Stomach (tissue), 9 donors: ENCODE measurements around the gene ZBTB37. TPM values are rescaled to one million over a fixed set of nuclear protein-coding genes. Genes with fewer than 3 reads are reported as not detected.

ENCODE experiments used
- DNase-seq, 2 donors: peaks; one replicate each; pipeline versions ENCODE4 v3.0.0 to v3.0.0-alpha.2; 2013 to 2019
- H3K27ac ChIP-seq, 5 donors: fragments of 200-600 bp in 4 of 5; sonication (generic) in 4 of 5; one replicate each; pipeline ENCODE4 v1.5.1; 2013 to 2019; ENCODE audit warnings: mild to moderate bottlenecking in 1 of 5, moderate library complexity in 1 of 5
- H3K27me3 ChIP-seq, 3 donors: fragments of 200-600 bp; sonication (generic); one replicate each; pipeline ENCODE4 v1.5.1; 2017 to 2019; ENCODE audit warnings: mixed run types in 1 of 3
- H3K36me3 ChIP-seq, 4 donors: fragments of 200-600 bp; sonication (generic); 1 replicate in 3 of 4; 2 replicates in 1 of 4; pipeline ENCODE4 v1.5.1; 2016 to 2019
- H3K4me1 ChIP-seq, 4 donors: fragments of 200-600 bp; sonication (generic); one replicate each; pipeline ENCODE4 v1.5.1; 2016 to 2019
- H3K4me3 ChIP-seq, 4 donors: fragments of 200-600 bp; sonication (generic) in 3 of 4; one replicate each; pipeline ENCODE4 v1.5.1; 2016 to 2019; ENCODE audit warnings: mild to moderate bottlenecking in 1 of 4
- H3K9me3 ChIP-seq, 4 donors: fragments of 200-600 bp; sonication (generic); one replicate each; pipeline ENCODE4 v1.5.1; 2016 to 2019
- EP300 ChIP-seq: sonication (generic); formaldehyde crosslinking; IDR thresholded peaks from one replicate; pipeline ENCODE4 v1.6.1; 2017; ENCODE audit warnings: antibody characterized with exemption
- POLR2A ChIP-seq, 4 donors: fragments of 450-650 bp; IDR thresholded peaks; one replicate each; pipeline ENCODE4 v1.6.1; 2016; ENCODE audit warnings: antibody characterized with exemption in 4 of 4, control low read depth in 2 of 4, mild to moderate bottlenecking in 1 of 4, moderate library complexity in 1 of 4
- POLR2AphosphoS5 ChIP-seq, 3 donors: sonication (generic); formaldehyde crosslinking; IDR thresholded peaks; one replicate each; pipeline ENCODE4 v1.6.1; 2016; ENCODE audit warnings: antibody characterized with exemption in 3 of 3
- WGBS, 5 donors: extraction: QIAGEN DNeasy Blood & Tissue Kit in 3 of 5; methylation state at CpG; one replicate each; pipeline versions ENCODE4 v1.1.5 to v1.1.7; 2013 to 2018; 5-methylcytosine and 5-hydroxymethylcytosine counted together
- intact Hi-C: fragments of 100-400 bp; cut with DNase I; formaldehyde crosslinking; loops from one replicate; pipeline ENCODE4 v1.15.1; 2023; ENCODE audit warnings: low total_unique reads
- polyA plus RNA-seq, 3 donors: library from polyadenylated mRNA; stranded (reverse); fragments of 200-250 nt; gene quantifications; one replicate each; pipeline ENCODE4 v1.2.3, GENCODE V29; 2013
- total RNA-seq, 5 donors: library from RNA; depleted of rRNA; stranded (reverse); fragments of >200 nt; gene quantifications; one replicate each; pipeline versions ENCODE4 v1.1.0 to v1.2.3, GENCODE V29; 2014 to 2016
- TF ChIP-seq, protein P1 (sequence below), 7 experiments: fragments of 450-650 bp in 4 of 7; fragments of 200-600 bp in 3 of 7; sonication (generic) in 3 of 7; IDR thresholded peaks; one replicate each; pipeline ENCODE4 v1.5.1; 2016 to 2019; ENCODE audit warnings: antibody characterized with exemption in 7 of 7, control low read depth in 2 of 7, mild to moderate bottlenecking in 1 of 7
- donor health status: healthy with polysubstance abuse.
- donor health status: Bipolar disorder and iron deficiency.
- donor health status: healthy.

The ZBTB37 gene
- total and polyA plus RNA-seq, 8 donors, result 0.29 to 62.9 (median 5.6) TPM

DNA sequence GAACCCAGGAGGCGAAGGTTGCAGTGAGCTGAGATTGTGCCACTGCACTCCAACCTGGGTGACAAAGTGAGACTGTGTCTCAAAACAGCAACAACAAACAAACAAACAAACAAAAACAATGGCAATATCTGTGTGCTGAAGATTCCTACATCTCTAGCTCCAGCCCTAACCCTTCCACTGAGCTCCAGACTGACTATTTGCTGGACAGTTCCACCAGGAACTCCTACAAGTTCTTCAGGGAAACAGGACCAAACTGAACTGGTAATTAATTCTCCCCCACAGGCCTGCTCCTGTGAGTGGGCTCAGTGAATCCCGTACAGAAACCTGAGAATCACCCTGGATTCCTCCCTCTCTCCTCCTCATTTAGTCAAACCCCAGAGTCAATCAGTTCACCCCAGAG, 47.4 kb downstream of the ZBTB37 start:
- no peak overlapping the region for H3K27ac ChIP-seq
- TF ChIP-seq POLR2AphosphoS5 (IDR thresholded peaks at IDR 0.05), result no peak
- H3K4me1 ChIP-seq, result no peaks in the 10 kb centered on the region
- WGBS, 5 donors, result 85 to 95% (median 90%) methylated on average over 2 of the region's 2 CpGs
- intact Hi-C loops, result no loop called here
- H3K9me3 ChIP-seq, result no peaks in the 10 kb centered on the region
- no peaks in the 10 kb centered on the region for H3K27me3 ChIP-seq
- H3K4me3 ChIP-seq, result no peak overlapping the region
- no peaks in the 10 kb centered on the region for H3K36me3 ChIP-seq
- no peak for DNase-seq

DNA sequence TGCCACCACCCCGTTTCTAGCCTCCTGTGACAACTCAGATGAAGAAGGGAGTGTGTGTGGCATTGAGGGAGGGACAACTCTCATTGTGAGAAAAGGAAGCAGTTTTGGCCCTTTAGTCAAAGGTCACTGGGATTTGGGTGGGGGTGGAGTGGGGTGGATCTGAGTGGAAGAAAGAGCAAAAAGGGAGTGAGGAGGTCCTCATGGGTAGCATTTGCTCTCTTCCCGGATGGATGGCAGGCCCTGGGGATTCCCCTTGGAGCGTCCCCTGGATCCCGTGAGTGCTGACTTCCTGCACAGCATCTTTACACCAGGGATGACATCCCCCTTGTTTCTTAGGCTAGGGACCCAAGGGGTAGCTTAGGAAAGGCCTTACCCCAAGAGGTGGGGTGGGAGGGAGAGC, 48.5 kb downstream of the ZBTB37 start:
- intact Hi-C loops, result no loop called here
- Histone ChIP-seq H3K4me1 (no peaks in the 10 kb centered on the region), H3K4me3 (no peak overlapping the region), H3K27me3 (no peaks in the 10 kb centered on the region), H3K9me3 (no peaks in the 10 kb centered on the region), H3K36me3 (no peaks in the 10 kb centered on the region), H3K27ac (no peak overlapping the region)
- TF ChIP-seq POLR2AphosphoS5 (IDR thresholded peaks at IDR 0.05) (no peak), EP300 (no peak), POLR2A (IDR thresholded peaks at IDR 0.05) (no peak)
- TF ChIP-seq, protein P1, sequence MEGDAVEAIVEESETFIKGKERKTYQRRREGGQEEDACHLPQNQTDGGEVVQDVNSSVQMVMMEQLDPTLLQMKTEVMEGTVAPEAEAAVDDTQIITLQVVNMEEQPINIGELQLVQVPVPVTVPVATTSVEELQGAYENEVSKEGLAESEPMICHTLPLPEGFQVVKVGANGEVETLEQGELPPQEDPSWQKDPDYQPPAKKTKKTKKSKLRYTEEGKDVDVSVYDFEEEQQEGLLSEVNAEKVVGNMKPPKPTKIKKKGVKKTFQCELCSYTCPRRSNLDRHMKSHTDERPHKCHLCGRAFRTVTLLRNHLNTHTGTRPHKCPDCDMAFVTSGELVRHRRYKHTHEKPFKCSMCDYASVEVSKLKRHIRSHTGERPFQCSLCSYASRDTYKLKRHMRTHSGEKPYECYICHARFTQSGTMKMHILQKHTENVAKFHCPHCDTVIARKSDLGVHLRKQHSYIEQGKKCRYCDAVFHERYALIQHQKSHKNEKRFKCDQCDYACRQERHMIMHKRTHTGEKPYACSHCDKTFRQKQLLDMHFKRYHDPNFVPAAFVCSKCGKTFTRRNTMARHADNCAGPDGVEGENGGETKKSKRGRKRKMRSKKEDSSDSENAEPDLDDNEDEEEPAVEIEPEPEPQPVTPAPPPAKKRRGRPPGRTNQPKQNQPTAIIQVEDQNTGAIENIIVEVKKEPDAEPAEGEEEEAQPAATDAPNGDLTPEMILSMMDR (IDR thresholded peaks at IDR 0.05), result no peak
- 83 to 88% (median 86%) methylated on average over 4 of the region's 4 CpGs for WGBS, 5 donors
- no peak for DNase-seq

DNA sequence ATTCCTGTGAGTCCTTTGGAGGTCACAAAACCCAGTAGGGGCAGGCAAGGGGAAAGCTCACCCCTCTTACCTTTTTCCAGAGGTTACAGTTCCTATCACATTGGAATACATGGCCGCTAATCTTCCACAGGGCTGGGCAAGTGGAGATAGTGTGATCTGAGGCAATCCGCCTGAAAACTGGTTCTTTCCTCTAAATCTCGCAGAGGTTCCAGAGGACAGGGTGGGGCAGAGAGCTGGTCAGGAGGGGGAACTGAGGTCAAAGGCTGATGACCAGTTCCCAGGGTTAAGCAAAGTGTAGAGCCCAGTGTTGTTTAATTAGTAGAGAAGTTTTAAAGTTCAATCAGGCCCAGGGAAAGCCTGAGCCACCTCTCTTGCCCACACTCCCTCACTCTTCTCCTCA, 49.0 kb downstream of the ZBTB37 start, which contains the start of gene SERPINC1:
TSS of gene SERPINC1 (minus strand) at position 179 of the 400 bp plus-strand sequence. CDS start at position 111, 68 bp downstream.
- H3K27ac ChIP-seq, result no peak within 1 kb of the TSS
- no peaks in the 10 kb centered on the region for H3K36me3 ChIP-seq
- no peak within 1 kb of the TSS for H3K4me3 ChIP-seq
- no peaks in the 10 kb centered on the region for H3K4me1 ChIP-seq
- no peaks in the 10 kb centered on the region for H3K9me3 ChIP-seq
- WGBS, 5 donors, result 38 to 73% (median 47%) methylated on average over 3 of the region's 3 CpGs
- intact Hi-C loops, result no loop called here
- no peak for TF ChIP-seq EP300
- no peak for TF ChIP-seq POLR2AphosphoS5 (IDR thresholded peaks at IDR 0.05)
- TF ChIP-seq, protein P1 (IDR thresholded peaks at IDR 0.05), result no peak
- no peak for TF ChIP-seq POLR2A (IDR thresholded peaks at IDR 0.05)
- H3K27me3 ChIP-seq, result no peaks in the 10 kb centered on the region
- DNase-seq, result no peak

DNA sequence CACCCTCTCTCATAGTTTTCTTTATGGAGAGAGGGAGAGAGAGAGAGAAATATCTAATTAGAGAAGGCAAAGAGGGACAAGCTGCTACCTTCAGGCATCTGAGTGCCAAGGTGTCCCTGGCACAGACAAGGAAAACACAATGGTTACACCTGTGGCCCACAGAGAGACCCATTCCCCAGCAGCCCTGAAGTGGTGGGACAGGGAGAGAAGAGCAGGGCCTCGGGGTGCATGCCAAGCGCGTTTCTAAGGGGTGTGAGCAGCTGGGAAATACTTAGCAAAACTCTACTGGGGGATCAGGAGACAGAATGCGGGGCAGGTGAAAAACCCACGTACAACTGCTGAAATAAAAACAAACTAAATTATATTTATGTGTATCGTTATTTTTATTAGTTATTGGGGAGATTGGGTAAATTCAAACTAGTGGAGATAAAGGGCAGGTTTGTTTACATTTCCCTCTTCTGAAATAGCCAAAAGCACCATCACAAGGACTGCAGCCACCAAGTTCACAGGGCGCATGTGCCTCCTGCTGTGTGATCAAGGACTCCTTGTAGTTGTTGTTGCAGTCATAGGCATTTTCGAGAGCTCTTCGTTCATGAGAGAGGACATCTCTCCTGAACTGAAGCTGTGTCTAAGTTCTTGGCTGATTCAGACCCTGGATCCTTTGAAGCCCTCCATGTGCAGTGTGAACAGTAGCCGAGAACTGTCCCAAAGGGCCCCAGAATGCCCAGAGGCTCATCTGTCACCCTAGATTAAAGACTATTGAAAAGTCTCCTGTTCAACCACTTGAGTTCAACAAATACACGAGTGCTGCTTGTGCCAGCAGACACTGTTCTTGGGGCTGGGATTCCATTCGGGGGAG, 49.7 kb downstream of the ZBTB37 start:
- 82 to 89% (median 86%) methylated on average over 12 of the region's 12 CpGs for WGBS, 5 donors
- Histone ChIP-seq H3K4me3 (no peak overlapping the region), H3K27ac (no peak overlapping the region), H3K4me1 (no peaks in the 10 kb centered on the region), H3K9me3 (no peaks in the 10 kb centered on the region), H3K27me3 (no peaks in the 10 kb centered on the region), H3K36me3 (no peaks in the 10 kb centered on the region)
- intact Hi-C loops, result no loop called here
- no peak for DNase-seq
- TF ChIP-seq POLR2A (IDR thresholded peaks at IDR 0.05) (no peak), POLR2AphosphoS5 (IDR thresholded peaks at IDR 0.05) (no peak), EP300 (no peak)
- TF ChIP-seq, protein P1 (IDR thresholded peaks at IDR 0.05), result no peak

DNA sequence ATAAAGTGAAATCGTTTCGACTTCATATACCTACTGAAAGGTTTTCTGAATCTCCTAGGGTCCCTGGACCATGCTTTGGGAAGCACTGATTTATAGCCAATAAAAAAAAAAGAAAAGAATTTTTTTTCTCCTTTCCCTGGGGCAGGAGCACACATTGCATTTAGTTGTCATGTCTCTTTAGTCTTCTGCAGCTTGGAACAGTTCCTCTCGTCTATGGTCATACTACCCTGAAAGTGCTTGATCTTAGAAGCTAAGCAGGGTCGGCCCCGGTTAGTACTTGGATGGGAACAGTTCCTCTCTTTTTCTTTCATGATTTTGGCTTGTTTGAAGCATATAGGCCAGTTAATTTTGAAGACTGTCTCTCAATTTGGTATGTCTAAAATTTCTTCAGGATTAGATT, 52.7 kb downstream of the ZBTB37 start:
- 84 to 92% (median 90%) methylated on average over 5 of the region's 5 CpGs for WGBS, 5 donors
- intact Hi-C loops, result loop anchor here (10.0 kb wide), 1 partner anchor 56 kb away; the partner anchor contains the start of genes GAS5 and ZBTB37
- TF ChIP-seq POLR2AphosphoS5 (IDR thresholded peaks at IDR 0.05) (no peak), POLR2A (IDR thresholded peaks at IDR 0.05) (no peak), EP300 (no peak)
- TF ChIP-seq, protein P1 (IDR thresholded peaks at IDR 0.05), result no peak
- no peak overlapping the region for H3K27ac ChIP-seq
- H3K36me3 ChIP-seq, result no peaks in the 10 kb centered on the region
- peaks cover 0 to 10% (median 5%) of the 10 kb centered on the region in 4 donors for H3K4me1 ChIP-seq
- DNase-seq, result no peak
- no peak overlapping the region for H3K4me3 ChIP-seq
- H3K9me3 ChIP-seq, result no peaks in the 10 kb centered on the region
- no peaks in the 10 kb centered on the region for H3K27me3 ChIP-seq
